ENCODE results near the gene WSCD2.

Gene WSCD2

DNA sequence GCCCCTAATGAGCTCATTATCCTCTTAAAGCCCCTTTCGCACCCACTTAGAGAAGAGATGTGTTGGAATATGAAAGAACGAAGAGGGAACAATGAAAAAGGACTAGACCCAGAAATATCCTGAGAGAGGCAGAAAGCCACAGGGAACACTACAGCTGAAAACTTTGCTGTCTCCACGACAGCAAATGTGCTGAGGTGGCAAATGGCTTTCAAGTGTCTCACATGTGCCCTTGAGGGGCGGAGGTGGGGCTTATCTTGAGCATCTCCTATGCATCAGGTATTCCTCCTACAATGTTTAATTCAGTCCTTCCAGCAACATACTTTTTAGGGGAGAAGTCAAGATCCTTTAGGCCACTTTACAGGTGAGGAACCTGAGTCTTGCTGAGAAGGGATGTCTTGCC, 62.9 kb downstream of the WSCD2 start:
- no peak for DNase-seq (ENCODE audit: low read depth in 2 of 2)
- TF ChIP-seq, protein P1, sequence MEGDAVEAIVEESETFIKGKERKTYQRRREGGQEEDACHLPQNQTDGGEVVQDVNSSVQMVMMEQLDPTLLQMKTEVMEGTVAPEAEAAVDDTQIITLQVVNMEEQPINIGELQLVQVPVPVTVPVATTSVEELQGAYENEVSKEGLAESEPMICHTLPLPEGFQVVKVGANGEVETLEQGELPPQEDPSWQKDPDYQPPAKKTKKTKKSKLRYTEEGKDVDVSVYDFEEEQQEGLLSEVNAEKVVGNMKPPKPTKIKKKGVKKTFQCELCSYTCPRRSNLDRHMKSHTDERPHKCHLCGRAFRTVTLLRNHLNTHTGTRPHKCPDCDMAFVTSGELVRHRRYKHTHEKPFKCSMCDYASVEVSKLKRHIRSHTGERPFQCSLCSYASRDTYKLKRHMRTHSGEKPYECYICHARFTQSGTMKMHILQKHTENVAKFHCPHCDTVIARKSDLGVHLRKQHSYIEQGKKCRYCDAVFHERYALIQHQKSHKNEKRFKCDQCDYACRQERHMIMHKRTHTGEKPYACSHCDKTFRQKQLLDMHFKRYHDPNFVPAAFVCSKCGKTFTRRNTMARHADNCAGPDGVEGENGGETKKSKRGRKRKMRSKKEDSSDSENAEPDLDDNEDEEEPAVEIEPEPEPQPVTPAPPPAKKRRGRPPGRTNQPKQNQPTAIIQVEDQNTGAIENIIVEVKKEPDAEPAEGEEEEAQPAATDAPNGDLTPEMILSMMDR (IDR thresholded peaks at IDR 0.05; ENCODE audit: low read depth, low read length) = no peak
- H3K4me3 ChIP-seq (replicated peaks in 1 of 2; ENCODE audit: low read depth in 2 of 2, low read length in 2 of 2) = no peak overlapping the region

DNA sequence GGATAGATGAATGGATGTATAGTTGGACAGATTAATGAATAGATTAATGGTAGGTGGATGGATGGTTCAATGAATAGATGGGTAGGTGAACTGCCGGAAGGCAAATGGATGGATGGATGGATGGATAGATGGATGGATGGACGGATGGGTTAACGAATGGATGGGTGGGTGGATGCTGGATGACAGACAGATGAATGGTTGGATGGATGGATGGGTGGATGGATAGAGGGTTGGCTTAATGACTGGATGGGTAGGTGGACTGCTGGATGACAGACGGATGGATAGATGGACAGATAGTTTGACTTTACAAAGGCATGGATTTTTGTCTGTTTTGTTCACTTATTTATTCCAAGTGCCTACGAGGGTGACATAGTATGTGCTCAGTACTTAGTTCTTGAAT, 64.4 kb downstream of the WSCD2 start:
- TF ChIP-seq, protein P1 (IDR thresholded peaks at IDR 0.05; ENCODE audit: low read depth, low read length) = no peak
- no peak overlapping the region for H3K4me3 ChIP-seq (replicated peaks in 1 of 2; ENCODE audit: low read depth in 2 of 2, low read length in 2 of 2)
- DNase-seq (ENCODE audit: low read depth in 2 of 2) = no peak

DNA sequence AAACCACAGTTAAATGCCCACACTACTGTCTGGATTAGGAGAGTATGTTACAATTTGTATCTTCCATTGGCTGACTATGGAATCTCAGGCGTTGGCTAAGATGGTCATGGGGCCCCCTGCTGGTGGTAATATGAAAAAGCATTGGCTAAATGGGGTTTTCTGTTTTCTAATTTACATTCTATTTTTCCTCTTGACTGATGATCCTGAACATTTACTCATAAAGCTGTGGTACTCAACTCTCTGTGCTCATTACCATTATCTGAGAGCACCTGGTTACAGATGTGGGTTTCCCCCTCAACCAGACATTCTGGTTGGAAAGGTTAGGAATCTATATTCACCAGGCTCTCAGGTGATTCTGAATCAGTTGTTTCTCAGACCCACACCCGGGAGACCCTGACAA, 64.8 kb downstream of the WSCD2 start:
- H3K4me3 ChIP-seq (replicated peaks in 1 of 2; ENCODE audit: low read depth in 2 of 2, low read length in 2 of 2) = no peak overlapping the region
- DNase-seq (ENCODE audit: low read depth in 2 of 2) = peak; percentile 12 to 18
- TF ChIP-seq, protein P1 (IDR thresholded peaks at IDR 0.05; ENCODE audit: low read depth, low read length) = peak; percentile 58

DNA sequence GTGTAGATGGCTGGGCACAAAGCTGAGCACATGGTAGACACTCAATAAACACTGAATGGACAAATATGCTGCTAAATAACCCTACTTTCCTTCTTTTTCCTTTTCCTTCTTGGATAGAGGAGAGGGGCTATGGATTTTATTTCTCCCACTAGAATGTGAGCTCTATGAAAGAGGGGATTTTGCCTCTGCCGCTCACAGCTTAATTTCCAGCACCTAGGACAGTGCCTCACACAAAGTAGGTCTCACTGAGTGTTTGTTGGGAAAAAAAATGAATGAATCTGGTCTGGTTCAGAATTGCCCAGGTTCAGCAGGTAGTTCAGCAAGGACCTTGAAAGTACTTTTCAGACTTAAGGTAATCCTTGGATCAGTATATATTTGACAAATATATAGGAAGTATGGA, 65.5 kb downstream of the WSCD2 start:
- TF ChIP-seq, protein P1 (IDR thresholded peaks at IDR 0.05; ENCODE audit: low read depth, low read length) = no peak
- no peak for DNase-seq (ENCODE audit: low read depth in 2 of 2)
- H3K4me3 ChIP-seq (replicated peaks in 1 of 2; ENCODE audit: low read depth in 2 of 2, low read length in 2 of 2) = no peak overlapping the region

DNA sequence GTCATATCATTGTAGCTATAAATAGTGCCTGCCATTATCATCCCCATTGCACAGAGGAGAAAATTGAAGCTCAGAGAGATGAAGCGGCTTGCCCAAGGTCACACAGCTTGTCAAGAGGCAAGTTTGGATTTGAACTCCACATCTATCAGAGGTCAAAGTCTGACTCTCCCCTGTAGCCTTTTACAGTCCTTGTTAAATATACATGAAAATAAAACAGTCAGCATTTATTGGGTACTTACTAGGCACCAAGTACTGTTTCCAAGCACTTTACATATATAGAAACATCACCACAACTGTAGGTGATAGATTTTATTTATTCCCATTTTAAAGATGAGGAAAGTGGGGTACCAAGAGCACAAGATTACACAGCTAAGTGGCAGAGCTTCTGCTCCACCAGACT, 67.2 kb downstream of the WSCD2 start:
- no peak overlapping the region for H3K4me3 ChIP-seq (replicated peaks in 1 of 2; ENCODE audit: low read depth in 2 of 2, low read length in 2 of 2)
- DNase-seq (ENCODE audit: low read depth in 2 of 2) = no peak
- TF ChIP-seq, protein P1 (IDR thresholded peaks at IDR 0.05; ENCODE audit: low read depth, low read length) = no peak

DNA sequence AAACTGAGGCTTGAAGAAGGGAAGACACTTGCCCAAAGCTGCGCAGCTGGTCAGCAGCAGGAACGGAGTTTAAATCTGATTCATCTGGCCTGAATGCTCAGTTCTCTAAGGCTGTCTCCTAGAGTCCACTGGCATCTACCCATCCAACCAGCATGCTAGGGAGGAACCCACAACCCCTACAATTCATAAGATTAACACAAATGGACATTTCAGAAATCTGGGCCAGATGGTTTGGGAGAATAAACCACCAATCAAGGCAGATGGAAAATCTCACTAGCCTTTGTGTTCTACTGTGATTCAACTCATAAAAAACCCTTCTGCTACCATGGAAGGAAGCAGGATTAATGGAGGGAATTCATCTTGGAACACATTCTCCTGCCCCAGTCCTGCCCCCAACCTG, 67.8 kb downstream of the WSCD2 start:
- no peak overlapping the region for H3K4me3 ChIP-seq (replicated peaks in 1 of 2; ENCODE audit: low read depth in 2 of 2, low read length in 2 of 2)
- no peak for DNase-seq (ENCODE audit: low read depth in 2 of 2)
- TF ChIP-seq, protein P1 (IDR thresholded peaks at IDR 0.05; ENCODE audit: low read depth, low read length) = no peak

DNA sequence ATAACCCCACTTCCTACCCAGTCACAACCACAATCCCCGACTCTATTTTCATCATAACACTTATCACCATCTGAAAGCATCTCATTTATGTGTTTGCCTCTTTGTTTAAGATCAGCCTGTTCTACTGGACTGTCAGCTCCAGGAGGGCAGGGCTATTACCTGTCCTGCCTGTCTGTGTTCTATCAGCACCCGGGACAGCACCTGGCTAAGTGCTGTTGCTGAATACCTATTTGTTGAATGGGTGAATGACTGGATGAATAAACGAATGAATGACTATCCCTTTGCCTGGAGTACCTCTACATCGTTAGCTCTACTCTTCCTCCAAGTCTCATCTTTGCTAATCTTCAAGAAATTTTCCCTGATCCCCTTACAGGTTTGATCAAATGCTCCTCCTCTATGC, 69.0 kb downstream of the WSCD2 start:
- DNase-seq (ENCODE audit: low read depth in 2 of 2) = no peak
- no peak overlapping the region for H3K4me3 ChIP-seq (replicated peaks in 1 of 2; ENCODE audit: low read depth in 2 of 2, low read length in 2 of 2)
- TF ChIP-seq, protein P1 (IDR thresholded peaks at IDR 0.05; ENCODE audit: low read depth, low read length) = no peak
